Endothelial cell of umbilical vein (primary cell): ENCODE measurements around the gene TTC23L. TPM values are rescaled to one million over a fixed set of nuclear protein-coding genes. Genes with fewer than 3 reads are reported as not detected.

Source experiments
- BruUV-seq: library from RNA; stranded (reverse); fragments of 400-500 nt; replicated peaks from 2 replicates; lab custom pipeline; 2021; lab: Mats Ljungman, UMichigan
- CTCF ChIA-PET: fragments of 300-600, 350-600 bp; sonication (Branson Sonifier 250); formaldehyde crosslinking; loops from one replicate; lab custom pipeline; 2021; ENCODE audit warnings: antibody characterized with exemption, inconsistent platforms; lab: Charles Lee
- POLR2A ChIA-PET: fragments of 300-600, 350-600 bp; sonication (Branson Sonifier 250); formaldehyde crosslinking; loops from one replicate; lab custom pipeline; 2021; ENCODE audit warnings: antibody characterized with exemption, inconsistent platforms; lab: Charles Lee
- DNase-seq: peaks from one replicate; pipeline ENCODE4 v3.0.0-alpha.2; 2011; ENCODE audit warnings: low read depth, low spot score
- FAIRE-seq: peaks from 2 replicates; lab custom pipeline; 2011; peaks lifted over from hg19 to GRCh38; lab: Jason Lieb, UNC
- H2AFZ ChIP-seq: 2 replicates; pipeline ENCODE4 v1.6.0; 2012; ENCODE audit warnings: low read depth, low read length, control low read depth, inconsistent platforms
- H3K27ac ChIP-seq: 2 replicates; pipeline ENCODE4 v1.5.1; 2011; ENCODE audit warnings: low read depth, mild to moderate bottlenecking, control low read depth, low read length, moderate library complexity; ENCODE audit not compliant: insufficient read depth
- H3K27me3 ChIP-seq, 2 experiments: 2 replicates each; pipeline versions ENCODE4 v1.6.0 to v1.6.1; 2011; ENCODE audit warnings: low read length in 2 of 2, mixed read lengths in 1 of 2; ENCODE audit not compliant: control insufficient read depth in 2 of 2, insufficient read depth in 2 of 2
- H3K36me3 ChIP-seq, 2 experiments: 2 replicates in 1 of 2; 3 replicates in 1 of 2; pipeline ENCODE4 v1.5.1; 2011; ENCODE audit warnings: low read length in 2 of 2, mild to moderate bottlenecking in 1 of 2, moderate library complexity in 1 of 2; ENCODE audit not compliant: control insufficient read depth in 2 of 2, insufficient read depth in 2 of 2; ENCODE audit errors: extremely low read depth in 1 of 2
- H3K4me1 ChIP-seq: 3 replicates; pipeline ENCODE4 v1.5.1; 2011; ENCODE audit warnings: mild to moderate bottlenecking, low read length; ENCODE audit not compliant: control insufficient read depth, insufficient read depth; ENCODE audit errors: extremely low read depth
- H3K4me2 ChIP-seq: 2 replicates; pipeline ENCODE4 v1.6.1; 2011; ENCODE audit warnings: low read length, control low read depth, mixed read lengths; ENCODE audit not compliant: insufficient read depth
- H3K4me3 ChIP-seq, 3 experiments: fragments of 200-600 bp in 1 of 3; sonication (generic), shearing (Covaris generic) in 1 of 3; replicated peaks in 1 of 3; 2 replicates each; pipeline ENCODE4 v1.5.1; 2011 to 2016; ENCODE audit warnings: control low read depth in 3 of 3, low read length in 3 of 3, mild to moderate bottlenecking in 2 of 3, inconsistent platforms in 1 of 3, low read depth in 1 of 3, moderate library complexity in 1 of 3; ENCODE audit not compliant: insufficient read depth in 1 of 3
- H3K79me2 ChIP-seq: 2 replicates; pipeline ENCODE4 v1.6.0; 2012; ENCODE audit warnings: low read length, inconsistent platforms; ENCODE audit not compliant: control insufficient read depth, insufficient read depth
- H3K9ac ChIP-seq: replicated peaks from 2 replicates; pipeline ENCODE3; 2011; ENCODE audit warnings: low read length, control low read depth; ENCODE audit not compliant: insufficient read depth; ENCODE audit errors: extremely low read depth
- H3K9me1 ChIP-seq: replicated peaks from 3 replicates; pipeline ENCODE4 v1.6.0; 2011; ENCODE audit warnings: mild to moderate bottlenecking, low read length; ENCODE audit not compliant: control insufficient read depth, insufficient read depth; ENCODE audit errors: extremely low read depth
- H3K9me3 ChIP-seq: replicated peaks from 2 replicates; pipeline ENCODE4 v1.5.1; 2012; ENCODE audit warnings: low read length, inconsistent platforms; ENCODE audit not compliant: control insufficient read depth, insufficient read depth
- H4K20me1 ChIP-seq: replicated peaks from 2 replicates; pipeline ENCODE3; 2011; ENCODE audit warnings: mild to moderate bottlenecking, low read length; ENCODE audit not compliant: control insufficient read depth, insufficient read depth; ENCODE audit errors: extremely low read depth
- CTCF ChIP-seq, 2 donors: IDR thresholded peaks; 1 replicate in 1 of 2; 2 replicates in 1 of 2; pipeline ENCODE4 v1.5.1; 2011; ENCODE audit warnings: low read length in 2 of 2, mild to moderate bottlenecking in 2 of 2, moderate library complexity in 2 of 2, control low read depth in 1 of 2, inconsistent platforms in 1 of 2, low read depth in 1 of 2; ENCODE audit not compliant: insufficient read depth in 1 of 2; ENCODE audit errors: extremely low read depth in 1 of 2
- EZH2 ChIP-seq: IDR thresholded peaks from 2 replicates; pipeline ENCODE4 v1.6.1; 2012; ENCODE audit warnings: borderline replicate concordance, low read depth, mild to moderate bottlenecking, moderate library complexity, low read length, inconsistent platforms; ENCODE audit not compliant: severe bottlenecking
- FOS ChIP-seq: IDR thresholded peaks from 2 replicates; pipeline ENCODE4 v1.6.1; 2011; ENCODE audit warnings: mild to moderate bottlenecking, low read length, moderate library complexity, borderline replicate concordance; ENCODE audit not compliant: insufficient read depth
- GATA2 ChIP-seq: IDR thresholded peaks from 2 replicates; pipeline ENCODE4 v1.7.0; 2011; ENCODE audit warnings: low read depth, mild to moderate bottlenecking, moderate library complexity, mixed read lengths, low read length; ENCODE audit not compliant: insufficient read length, insufficient read depth
- JUN ChIP-seq: IDR thresholded peaks from 2 replicates; pipeline ENCODE4 v1.6.1; 2011; ENCODE audit warnings: borderline replicate concordance, low read depth; ENCODE audit not compliant: insufficient read length, insufficient read depth
- MAX ChIP-seq: IDR thresholded peaks from 2 replicates; pipeline ENCODE4 v1.6.1; 2011; ENCODE audit not compliant: insufficient read depth, insufficient read length
- MYC ChIP-seq: IDR thresholded peaks from one replicate; pipeline ENCODE4 v1.6.1; 2011; ENCODE audit warnings: mild to moderate bottlenecking, low read depth, low read length
- POLR2A ChIP-seq: IDR thresholded peaks from 2 replicates; pipeline ENCODE4 v1.6.1; 2012; ENCODE audit warnings: low read depth, mild to moderate bottlenecking, control low read depth, low read length
- POLR2AphosphoS5 ChIP-seq: IDR thresholded peaks from 2 replicates; pipeline ENCODE4 v1.6.1; 2012; ENCODE audit warnings: low read depth, mild to moderate bottlenecking, control low read depth, low read length, moderate library complexity; ENCODE audit not compliant: insufficient read depth
- dilution Hi-C: fragments of 300-500 bp; cut with MboI; formaldehyde crosslinking; loops from one replicate; pipeline ENCODE4 v1.15.0; 2019; ENCODE audit warnings: low sequenced_read_pairs; ENCODE audit not compliant: extremely low pct_ligation_motif_present
- intact Hi-C: fragments of 100-400 bp; cut with micrococcal nuclease; formaldehyde crosslinking; loops from one replicate; pipeline ENCODE4 v1.10.0; 2022
- polyA plus RNA-seq, 4 experiments: library from polyadenylated mRNA; depleted of rRNA in 3 of 4; stranded (reverse) in 3 of 4; unstranded in 1 of 4; fragments of >200 nt; gene quantifications; 2 replicates each; pipeline versions ENCODE4 v1.2.1 to v1.2.3, GENCODE V29; 2011 to 2012; ENCODE audit warnings: missing spikeins in 1 of 4
- total RNA-seq: library from RNA; stranded (reverse); gene quantifications from 2 replicates; pipeline ENCODE4 v1.2.3, GENCODE V29; 2021

TTC23L gene
- total and polyA plus RNA-seq, 2 donors (not counting 3 experiments of a cell fraction or from before 2014, with no cell fraction given), result not detected

- H3K27me3 ChIP-seq, result peaks cover 0 to 9% of the 10 kb centered on the region in 2 experiments
Measured at GRCh38 chr5:34857161-34857560, 18.2 kb downstream of the TTC23L start.

More at GRCh38 chr5:34857161-34857560, 18.2 kb downstream of the TTC23L start:
- no TSS peak for BruUV-seq
- DNase-seq, result no peak
- H3K27ac ChIP-seq, result no peak overlapping the region
- H3K4me2 ChIP-seq, result no peak overlapping the region
- no peak overlapping the region for H3K9ac ChIP-seq
- no peaks in the 10 kb centered on the region for H4K20me1 ChIP-seq
- no peak for FAIRE-seq
- dilution Hi-C loops, result no loop called here
- ChIA-PET POLR2A (no interaction called here), CTCF (no interaction called here)
- H3K4me3 ChIP-seq, result no peak overlapping the region
- H3K36me3 ChIP-seq, result no peaks in the 10 kb centered on the region
- no peaks in the 10 kb centered on the region for H3K9me1 ChIP-seq
- no peaks in the 10 kb centered on the region for H3K9me3 ChIP-seq
- no peaks in the 10 kb centered on the region for H3K4me1 ChIP-seq
- H2AFZ ChIP-seq, result no peak overlapping the region
- TF ChIP-seq POLR2A (no peak), MAX (no peak), MYC (no peak), EZH2 (no peak), CTCF (IDR thresholded peaks at IDR 0.05; ENCODE audit: extremely low read depth in 1 of 2, insufficient read depth in 1 of 2, low read depth in 1 of 2, low read length in 2 of 2) (no peak), FOS (no peak), JUN (no peak), POLR2AphosphoS5 (no peak), GATA2 (no peak)
- H3K79me2 ChIP-seq, result no peaks in the 10 kb centered on the region
- intact Hi-C loops, result no loop called here
